WTC11 (cell line): ENCODE data around the gene SERPINA4.

Experiments used
- ATF1 ChIP-seq: sonication (generic); formaldehyde crosslinking; IDR thresholded peaks from 2 replicates; pipeline ENCODE4 v1.8.1; 2023; ENCODE audit warnings: mild to moderate bottlenecking, moderate library complexity, missing genetic modification reagents
- ZNF138 ChIP-seq: sonication (generic); formaldehyde crosslinking; conservative IDR thresholded peaks from 2 replicates; pipeline ENCODE4 v1.8.1; 2022; ENCODE audit warnings: mild to moderate bottlenecking, moderate library complexity, missing genetic modification reagents

DNA sequence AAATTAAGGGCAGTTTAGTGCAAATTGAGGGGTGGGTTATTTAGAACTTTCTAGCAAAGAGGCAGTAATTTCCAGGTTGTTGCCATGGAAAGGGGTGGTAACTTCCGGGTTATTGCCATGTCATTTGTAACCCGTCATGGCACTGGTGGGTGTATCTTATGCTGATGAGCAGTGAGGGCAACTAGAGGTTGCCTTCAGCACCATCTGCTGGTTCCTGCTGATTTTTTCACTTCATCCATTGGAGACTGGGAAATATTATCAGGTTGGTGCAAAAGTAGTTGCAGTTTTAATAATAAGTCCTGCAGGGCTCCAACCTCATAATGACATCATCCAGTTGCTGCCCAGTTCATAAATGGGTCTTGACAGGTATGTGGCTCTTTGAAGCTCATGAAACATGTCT is 24.4 kb upstream of the SERPINA4 start:
- TF ChIP-seq ATF1: no peak
- TF ChIP-seq ZNF138 (CRISPR knock-in tag): no peak
